GM21528 (cell line): ENCODE measurements around the gene NMS.
"Not testable (repeated sequence)": the region's sequence is repeated elsewhere in the genome, so short reads cannot be mapped to it uniquely, and the experiment has no call there.

Experiments used
- ATAC-seq: cut with Tn5 transposase; IDR thresholded peaks from one replicate; pipeline ENCODE4 v1.9.1; 2021; ENCODE audit warnings: mild to moderate bottlenecking, moderate library complexity; ENCODE audit not compliant: unreplicated experiment, low FRiP score

NMS gene

GRCh38 chr2:100470182-100470581, at the start of gene NMS:
NMS (plus strand) TSS chr2:100470482; CDS start chr2:100470489, 7 bp downstream.
- no peak for ATAC-seq

GRCh38 chr2:100422320-100423055, 47.8 kb upstream of the NMS start:
- ATAC-seq, result no peak

- ATAC-seq, result no peak
Observed at GRCh38 chr2:100423631-100424030, 46.7 kb upstream of the NMS start.

- no peak for ATAC-seq
Observed at GRCh38 chr2:100424277-100424875, 45.9 kb upstream of the NMS start.

- ATAC-seq, result no peak
Observed at GRCh38 chr2:100425107-100425506, 45.2 kb upstream of the NMS start.

- no peak for ATAC-seq
Observed at GRCh38 chr2:100425573-100426383, 44.5 kb upstream of the NMS start.

GRCh38 chr2:100426384-100426720, 43.9 kb upstream of the NMS start:
- ATAC-seq, result no peak

- no peak for ATAC-seq
Observed at GRCh38 chr2:100427111-100427510, 43.2 kb upstream of the NMS start.

- ATAC-seq, result no peak
Observed at GRCh38 chr2:100427627-100428258, 42.5 kb upstream of the NMS start.

GRCh38 chr2:100429726-100430125, 40.6 kb upstream of the NMS start:
- ATAC-seq, result no peak

GRCh38 chr2:100437751-100438150, 32.5 kb upstream of the NMS start:
- ATAC-seq, result no peak

- no peak for ATAC-seq
Observed at GRCh38 chr2:100446696-100447095, 23.6 kb upstream of the NMS start.

GRCh38 chr2:100451092-100451491, 19.2 kb upstream of the NMS start:
- no peak for ATAC-seq

- ATAC-seq, result no peak
Observed at GRCh38 chr2:100451734-100452133, 18.5 kb upstream of the NMS start.

GRCh38 chr2:100453853-100454252, 16.4 kb upstream of the NMS start:
- ATAC-seq, result no peak

- not testable (repeated sequence) for ATAC-seq
Observed at GRCh38 chr2:100456357-100456756, 13.9 kb upstream of the NMS start.

GRCh38 chr2:100460904-100461530, 9.3 kb upstream of the NMS start:
- ATAC-seq, result no peak

GRCh38 chr2:100470898-100471514, 724 bp downstream of the NMS start:
- no peak for ATAC-seq

- ATAC-seq, result no peak
Observed at GRCh38 chr2:100476606-100477005, 6.3 kb downstream of the NMS start.

- no peak for ATAC-seq
Observed at GRCh38 chr2:100482741-100483140, 12.5 kb downstream of the NMS start.
